ENCODE data around the gene MAGI1. TPM values are rescaled to one million over a fixed set of nuclear protein-coding genes. Genes with fewer than 3 reads are reported as not detected.
"Not testable (repeated sequence)": the region's sequence is repeated elsewhere in the genome, so short reads cannot be mapped to it uniquely, and the experiment has no call there.

Gene MAGI1
- polyA plus RNA-seq, 10 donors, result 9.5 to 18.3 (median 14.3) TPM

- no peak for DNase-seq
These were observed 286.1 kb downstream of the MAGI1 start for GRCh38 chr3:65752636-65753035.

- DNase-seq, result peak in 2 of 3 donors; percentile 20 to 34
These were observed 287.5 kb downstream of the MAGI1 start for GRCh38 chr3:65751123-65751700.

GRCh38 chr3:65749066-65749465, 289.7 kb downstream of the MAGI1 start:
- DNase-seq, result no peak

- DNase-seq, result peak in 1 of 3 donors; percentile 14
These were observed 290.4 kb downstream of the MAGI1 start for GRCh38 chr3:65748326-65748725.

- DNase-seq, result no peak
These were observed 291.9 kb downstream of the MAGI1 start for GRCh38 chr3:65746848-65747247.

- no peak for DNase-seq
These were observed 293.4 kb downstream of the MAGI1 start for GRCh38 chr3:65745306-65745705.

- no peak for DNase-seq
These were observed 295.8 kb downstream of the MAGI1 start for GRCh38 chr3:65742914-65743313.

GRCh38 chr3:65741540-65741939, 297.2 kb downstream of the MAGI1 start:
- DNase-seq, result no peak

GRCh38 chr3:65739901-65740541, 298.7 kb downstream of the MAGI1 start:
- DNase-seq, result no peak

- no peak for DNase-seq
These were observed 303.9 kb downstream of the MAGI1 start for GRCh38 chr3:65734792-65735191.

- DNase-seq, result no peak
These were observed 304.3 kb downstream of the MAGI1 start for GRCh38 chr3:65734382-65734781.

GRCh38 chr3:65733459-65733858, 305.3 kb downstream of the MAGI1 start:
- DNase-seq, result no peak

- peak; percentile 66 to 84 (median 73) for DNase-seq
These were observed 306.4 kb downstream of the MAGI1 start for GRCh38 chr3:65732051-65732935.

- DNase-seq, result no peak
These were observed 308.3 kb downstream of the MAGI1 start for GRCh38 chr3:65730449-65730848.

GRCh38 chr3:65729973-65730372, 308.7 kb downstream of the MAGI1 start:
- peak in 1 of 3 donors; percentile 38 for DNase-seq

- peak; percentile 81 to 91 (median 83) for DNase-seq
These were observed 309.2 kb downstream of the MAGI1 start for GRCh38 chr3:65729555-65729954.

GRCh38 chr3:65728138-65728537, 310.6 kb downstream of the MAGI1 start:
- DNase-seq, result peak in 1 of 3 donors; percentile 43

GRCh38 chr3:65723985-65724384, 314.7 kb downstream of the MAGI1 start:
- DNase-seq, result no peak

GRCh38 chr3:65723011-65723410, 315.7 kb downstream of the MAGI1 start:
- no peak for DNase-seq

GRCh38 chr3:65720989-65721737, 317.6 kb downstream of the MAGI1 start:
- no peak for DNase-seq

- DNase-seq, result not testable (repeated sequence)
These were observed 319.1 kb downstream of the MAGI1 start for GRCh38 chr3:65719639-65720038.

Measured in muscle of back (tissue), 11 donors.